ENCODE measurements around the gene FCMR. TPM values are rescaled to one million over a fixed set of nuclear protein-coding genes. Genes with fewer than 3 reads are reported as not detected.

The FCMR gene
- total RNA-seq, 4 donors from 2014 or later, result 1.1 to 54.1 (median 4.3) TPM

DNA sequence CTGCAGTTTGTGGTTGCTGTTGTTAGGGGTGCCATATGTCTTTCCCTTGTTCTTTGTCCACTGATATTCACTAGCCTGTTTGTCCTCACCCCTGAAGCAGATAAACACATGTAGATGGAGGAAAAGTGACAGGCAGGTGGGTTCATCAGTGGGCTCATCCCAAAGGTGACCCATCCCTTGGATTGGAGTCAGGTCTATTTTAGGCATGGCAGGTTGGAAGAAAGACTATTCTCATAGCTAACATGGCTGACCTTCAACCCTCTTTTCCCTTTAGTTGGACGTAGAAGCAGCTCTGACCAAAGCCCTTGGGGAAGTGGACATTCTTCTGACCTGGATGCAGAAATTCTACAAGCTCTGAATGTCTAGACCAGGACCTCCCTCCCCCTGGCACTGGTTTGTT lies 19.0 kb downstream of the FCMR start:
- TF ChIP-seq, protein P1, sequence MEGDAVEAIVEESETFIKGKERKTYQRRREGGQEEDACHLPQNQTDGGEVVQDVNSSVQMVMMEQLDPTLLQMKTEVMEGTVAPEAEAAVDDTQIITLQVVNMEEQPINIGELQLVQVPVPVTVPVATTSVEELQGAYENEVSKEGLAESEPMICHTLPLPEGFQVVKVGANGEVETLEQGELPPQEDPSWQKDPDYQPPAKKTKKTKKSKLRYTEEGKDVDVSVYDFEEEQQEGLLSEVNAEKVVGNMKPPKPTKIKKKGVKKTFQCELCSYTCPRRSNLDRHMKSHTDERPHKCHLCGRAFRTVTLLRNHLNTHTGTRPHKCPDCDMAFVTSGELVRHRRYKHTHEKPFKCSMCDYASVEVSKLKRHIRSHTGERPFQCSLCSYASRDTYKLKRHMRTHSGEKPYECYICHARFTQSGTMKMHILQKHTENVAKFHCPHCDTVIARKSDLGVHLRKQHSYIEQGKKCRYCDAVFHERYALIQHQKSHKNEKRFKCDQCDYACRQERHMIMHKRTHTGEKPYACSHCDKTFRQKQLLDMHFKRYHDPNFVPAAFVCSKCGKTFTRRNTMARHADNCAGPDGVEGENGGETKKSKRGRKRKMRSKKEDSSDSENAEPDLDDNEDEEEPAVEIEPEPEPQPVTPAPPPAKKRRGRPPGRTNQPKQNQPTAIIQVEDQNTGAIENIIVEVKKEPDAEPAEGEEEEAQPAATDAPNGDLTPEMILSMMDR (IDR thresholded peaks at IDR 0.05; ENCODE audit: low read depth), result no peak

DNA sequence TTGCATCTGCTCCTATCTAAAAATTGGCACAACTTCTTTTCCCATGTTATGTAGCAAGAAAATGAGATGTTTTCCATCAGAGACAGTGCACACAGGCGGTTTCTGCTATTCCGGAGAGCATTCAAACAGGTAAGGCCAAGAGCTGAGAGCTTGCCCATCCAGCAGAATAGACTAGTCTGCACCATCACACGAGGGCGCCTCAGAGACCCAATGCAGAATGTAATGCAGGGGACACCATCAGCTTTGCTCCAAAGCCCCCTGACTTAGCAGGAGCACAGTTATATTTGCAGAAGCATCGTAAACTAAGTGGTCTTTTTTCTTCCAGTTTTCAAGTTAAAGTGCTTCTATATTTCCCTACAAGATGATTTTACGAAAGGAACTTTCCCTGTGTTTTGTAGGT lies 19.8 kb downstream of the FCMR start:
- TF ChIP-seq, protein P1 (IDR thresholded peaks at IDR 0.05; ENCODE audit: low read depth), result no peak

DNA sequence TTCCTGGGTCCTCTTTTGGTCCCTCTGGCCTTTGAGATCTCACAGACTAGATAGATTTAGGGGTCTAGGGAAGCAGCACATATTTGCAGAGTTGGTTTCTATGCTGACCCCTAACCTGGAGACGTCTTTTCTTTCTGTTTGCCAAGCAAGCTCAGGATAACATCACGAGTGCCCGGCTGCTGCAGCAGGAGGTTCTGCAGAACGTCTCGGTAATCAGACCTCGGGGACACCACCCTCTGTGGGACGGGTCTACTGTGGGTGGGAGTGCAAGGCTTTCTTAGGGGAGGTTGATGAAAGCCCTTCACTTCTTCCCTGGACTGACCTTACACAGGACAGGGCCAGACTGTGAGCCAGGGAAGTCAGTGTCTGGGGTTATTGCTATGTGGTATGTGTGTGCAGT lies 21.6 kb downstream of the FCMR start:
- TF ChIP-seq, protein P1 (IDR thresholded peaks at IDR 0.05; ENCODE audit: low read depth), result no peak

DNA sequence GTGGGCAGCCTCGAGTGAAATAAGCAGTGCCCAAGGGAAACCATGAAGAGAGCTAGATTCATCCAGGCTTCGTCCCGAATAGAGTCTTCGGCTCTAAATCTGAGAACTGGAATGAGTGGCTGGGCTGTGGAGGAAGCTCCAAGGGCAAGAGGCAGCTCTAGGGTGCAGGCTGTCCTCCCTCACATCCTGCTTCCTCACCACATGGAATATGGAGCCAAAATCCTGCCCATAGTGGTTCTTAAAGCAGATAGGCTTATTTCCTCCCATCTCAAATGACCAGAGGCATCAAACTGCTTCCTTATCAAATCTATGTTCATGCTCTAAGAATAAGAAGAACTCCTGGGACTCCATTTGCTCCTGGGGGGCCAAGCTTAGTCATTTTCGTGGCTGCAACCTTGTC lies 22.0 kb downstream of the FCMR start:
- TF ChIP-seq, protein P1 (IDR thresholded peaks at IDR 0.05; ENCODE audit: low read depth), result no peak

DNA sequence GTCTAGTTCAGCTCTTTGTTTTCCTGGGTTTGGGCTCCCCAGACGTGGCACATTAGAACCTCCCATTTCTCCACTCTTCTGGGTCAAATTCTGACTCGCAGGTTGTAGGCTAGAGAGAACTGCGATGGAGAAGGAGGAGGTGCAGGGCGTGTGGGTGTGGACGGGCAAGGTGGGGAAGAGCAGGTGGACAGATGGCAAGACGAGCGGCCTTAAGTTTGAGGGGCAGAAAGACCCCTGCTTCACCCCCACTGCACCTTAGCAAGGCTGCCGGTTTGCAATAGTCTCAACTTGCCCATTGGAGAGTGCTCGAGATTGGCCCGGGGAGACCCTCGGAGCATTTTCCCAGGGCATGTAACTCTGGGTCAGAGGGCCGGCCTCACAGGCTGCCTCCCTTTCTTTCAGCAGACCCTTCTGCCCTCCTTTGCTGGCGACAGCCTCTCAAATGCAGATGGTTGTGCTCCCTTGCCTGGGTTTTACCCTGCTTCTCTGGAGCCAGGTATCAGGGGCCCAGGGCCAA lies 22.8 kb downstream of the FCMR start:
- TF ChIP-seq, protein P1 (IDR thresholded peaks at IDR 0.05; ENCODE audit: low read depth), result no peak

DNA sequence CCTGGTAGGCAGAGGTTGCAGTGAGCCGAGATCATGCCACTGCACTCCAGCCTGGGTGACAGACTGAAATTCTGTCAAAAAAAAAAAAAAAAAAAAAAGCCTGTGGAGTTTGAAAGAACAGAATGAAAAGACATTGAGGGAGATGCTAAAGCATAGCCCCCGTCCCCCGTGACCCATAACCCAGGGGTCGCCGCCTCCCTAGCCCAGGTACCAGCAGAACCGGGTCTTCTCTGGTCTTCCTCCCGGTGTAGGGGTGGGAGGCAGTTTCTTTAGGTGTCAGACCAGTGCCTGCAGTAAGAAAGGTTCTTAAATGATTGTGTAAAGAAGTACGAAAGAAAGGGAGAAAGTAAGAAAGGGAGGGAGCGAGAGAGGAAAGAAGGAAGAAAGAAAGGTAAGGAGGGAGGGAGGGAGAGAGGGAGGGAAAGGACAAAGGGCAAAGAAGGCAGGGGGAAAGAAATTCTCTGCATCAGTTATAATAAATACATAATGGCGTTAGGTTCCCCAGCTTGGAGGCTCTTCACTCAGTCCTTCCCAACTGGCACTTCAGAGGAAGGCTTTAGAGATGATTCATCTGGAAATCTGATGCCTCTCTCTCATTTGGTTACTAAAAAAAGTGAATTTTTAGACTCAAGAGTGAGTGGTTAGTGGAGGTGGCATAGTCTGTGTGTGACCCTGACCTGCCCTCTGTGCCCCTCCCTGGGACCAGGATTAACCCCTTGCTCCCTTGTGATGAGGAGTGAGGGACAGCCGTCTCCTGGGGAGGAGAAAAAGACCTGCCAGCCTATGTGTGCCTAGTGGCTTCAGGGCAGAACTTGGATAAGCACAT lies 23.4 kb downstream of the FCMR start:
- TF ChIP-seq, protein P1 (IDR thresholded peaks at IDR 0.05; ENCODE audit: low read depth), result no peak

DNA sequence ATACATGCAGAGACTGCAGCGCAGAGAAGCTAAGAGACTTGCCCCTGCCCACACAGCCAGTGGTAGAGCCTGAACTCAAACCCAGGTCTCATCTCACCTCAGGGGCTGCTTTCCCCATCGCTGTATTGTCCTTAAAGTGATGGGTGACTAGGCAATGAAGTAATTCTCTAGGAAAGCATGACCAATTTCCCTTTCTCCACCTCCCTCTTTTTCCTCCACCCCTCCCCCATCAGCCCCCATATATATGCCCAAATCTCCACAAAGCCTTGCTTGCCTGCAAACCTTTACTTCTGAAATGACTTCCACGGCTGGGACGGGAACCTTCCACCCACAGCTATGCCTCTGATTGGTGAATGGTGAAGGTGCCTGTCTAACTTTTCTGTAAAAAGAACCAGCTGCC lies 24.6 kb downstream of the FCMR start, which contains the start of gene IL24:
Gene IL24, plus strand, starts transcription at position 269 of the 400 bp plus-strand sequence. CDS start 390 bp downstream, outside the sequence.
- TF ChIP-seq, protein P1 (IDR thresholded peaks at IDR 0.05; ENCODE audit: low read depth), result no peak

Measured in subcutaneous adipose tissue (tissue), 4 donors.